SK-N-SH treated with all-trans-retinoic acid at 6 μM for 48 hours (cell line): Measurements from ENCODE around the gene IRGQ.

Experiments used
- ATAC-seq: fragments of 200-7000 bp; cut with Tn5 transposase; 3 replicates; pipeline ENCODE4 v1.9.1; 2020; ENCODE audit warnings: mild to moderate bottlenecking, moderate library complexity
- ARNTL ChIP-seq: fragments of 450-650 bp; formaldehyde crosslinking; IDR thresholded peaks from 2 replicates; pipeline ENCODE4 v1.5.0; 2020; ENCODE audit warnings: low read depth, mild to moderate bottlenecking, moderate library complexity, borderline replicate concordance
- CREB5 ChIP-seq: fragments of 250-450 bp; sonication (Bioruptor Pico); IDR thresholded peaks from 2 replicates; pipeline ENCODE4 v1.5.1; 2020; ENCODE audit warnings: low read depth, mild to moderate bottlenecking, moderate library complexity
- CSDC2 ChIP-seq: fragments of 250-450 bp; sonication (Bioruptor Pico); IDR thresholded peaks from 2 replicates; pipeline ENCODE4 v1.5.0; 2020; ENCODE audit warnings: mild to moderate bottlenecking, moderate library complexity
- GLIS3 ChIP-seq: fragments of 250-450 bp; sonication (Bioruptor Pico); IDR thresholded peaks from 2 replicates; pipeline ENCODE4 v1.5.0; 2020; ENCODE audit warnings: mild to moderate bottlenecking, moderate library complexity
- PATZ1 ChIP-seq: fragments of 250-450 bp; sonication (Bioruptor Pico); IDR thresholded peaks from 2 replicates; pipeline ENCODE4 v1.8.0; 2020; ENCODE audit warnings: mild to moderate bottlenecking, moderate library complexity, borderline replicate concordance
- POU6F1 ChIP-seq: fragments of 250-450 bp; sonication (Bioruptor Pico); IDR thresholded peaks from 2 replicates; pipeline ENCODE4 v1.8.0; 2021; ENCODE audit warnings: low read depth, mild to moderate bottlenecking, moderate library complexity, borderline replicate concordance
- PPARA ChIP-seq: fragments of 250-450 bp; sonication (Bioruptor Pico); IDR thresholded peaks from 2 replicates; pipeline ENCODE4 v1.5.0; 2020; ENCODE audit warnings: mild to moderate bottlenecking, borderline replicate concordance
- TOX ChIP-seq: fragments of 250-450 bp; sonication (Bioruptor Pico); IDR thresholded peaks from 2 replicates; pipeline ENCODE4 v1.8.0; 2021; ENCODE audit warnings: mild to moderate bottlenecking, moderate library complexity, borderline replicate concordance
- TSHZ2 ChIP-seq: fragments of 250-450 bp; sonication (Bioruptor Pico); IDR thresholded peaks from 2 replicates; pipeline ENCODE4 v1.5.0; 2020; ENCODE audit warnings: mild to moderate bottlenecking, moderate library complexity
- ZC3H10 ChIP-seq: fragments of 250-450 bp; sonication (Bioruptor Pico); IDR thresholded peaks from 2 replicates; pipeline ENCODE4 v1.5.1; 2021; ENCODE audit warnings: mild to moderate bottlenecking, moderate library complexity
- ZNF565 ChIP-seq: fragments of 450-650 bp; formaldehyde crosslinking; conservative IDR thresholded peaks from 2 replicates; pipeline ENCODE4 v1.5.0; 2020; ENCODE audit warnings: low read depth, mild to moderate bottlenecking, moderate library complexity
- ZNF70 ChIP-seq: fragments of 450-650 bp; formaldehyde crosslinking; IDR thresholded peaks from 2 replicates; pipeline ENCODE4 v1.5.0; 2020; ENCODE audit warnings: mild to moderate bottlenecking, moderate library complexity
- ZNF8 ChIP-seq: fragments of 450-650 bp; formaldehyde crosslinking; IDR thresholded peaks from 2 replicates; pipeline ENCODE4 v1.5.0; 2020; ENCODE audit warnings: mild to moderate bottlenecking, moderate library complexity

IRGQ gene

GRCh38 chr19:43546581-43546980, 49.4 kb downstream of the IRGQ start:
- ATAC-seq: no peak
- TF ChIP-seq ZC3H10 (no peak), TOX (no peak), GLIS3 (CRISPR knock-in tag) (no peak), ZNF8 (CRISPR knock-in tag) (no peak), CSDC2 (CRISPR knock-in tag) (no peak), CREB5 (CRISPR knock-in tag) (no peak), ZNF565 (CRISPR knock-in tag) (no peak)

GRCh38 chr19:43545981-43546380, 50.0 kb downstream of the IRGQ start:
- TF ChIP-seq ZNF8 (CRISPR knock-in tag) (no peak), CSDC2 (CRISPR knock-in tag) (no peak)
- ATAC-seq: no peak

- no peak for ATAC-seq
- no peak for TF ChIP-seq ZNF70 (CRISPR knock-in tag)
- no peak for TF ChIP-seq PPARA (CRISPR knock-in tag)
- TF ChIP-seq POU6F1: no peak
- no peak for TF ChIP-seq PATZ1
- no peak for TF ChIP-seq CSDC2 (CRISPR knock-in tag)
- no peak for TF ChIP-seq TSHZ2 (CRISPR knock-in tag)
- no peak for TF ChIP-seq ARNTL (CRISPR knock-in tag)
- TF ChIP-seq ZNF8 (CRISPR knock-in tag): no peak
Measured at GRCh38 chr19:43545276-43545675, 50.7 kb downstream of the IRGQ start.

- TF ChIP-seq ZNF565 (CRISPR knock-in tag) (no peak), TOX (no peak), ZNF8 (CRISPR knock-in tag) (no peak), TSHZ2 (CRISPR knock-in tag) (no peak), PPARA (CRISPR knock-in tag) (no peak)
- TF ChIP-seq, all 23 proteins: peak for 0
- ATAC-seq: no peak
Measured at GRCh38 chr19:43544077-43544476, 51.9 kb downstream of the IRGQ start.

- ATAC-seq: no peak
- TF ChIP-seq POU6F1 (no peak), TSHZ2 (CRISPR knock-in tag) (no peak), PATZ1 (no peak), ZNF70 (CRISPR knock-in tag) (no peak)
Measured at GRCh38 chr19:43541920-43542650, 53.8 kb downstream of the IRGQ start.
